ENCODE results near the gene RHBDD3.

GRCh38 chr22:29311464-29312217 lies 43.9 kb upstream of the RHBDD3 start:
- TF ChIP-seq POLR2A (IDR thresholded peaks at IDR 0.05) (no peak), CTCF (IDR thresholded peaks at IDR 0.05) (no peak)

All from heart left ventricle (tissue), 13 donors.